HepG2 (cell line): ENCODE results near the gene NUCB1. TPM values are rescaled to one million over a fixed set of nuclear protein-coding genes. Genes with fewer than 3 reads are reported as not detected.

Experiments
- CCDC6 ChIP-seq: sonication (generic); formaldehyde crosslinking; IDR thresholded peaks from 2 replicates; pipeline ENCODE4 v1.8.1; 2022; ENCODE audit warnings: mild to moderate bottlenecking, missing genetic modification reagents, moderate library complexity
- CREB1 ChIP-seq, 2 experiments: fragments of 450-650 bp in 1 of 2; IDR thresholded peaks; 2 replicates each; pipeline ENCODE4 v1.6.1; 2016 to 2017; ENCODE audit warnings: control low read depth in 1 of 2, mild to moderate bottlenecking in 1 of 2, missing compliant biosample characterization in 1 of 2, missing genetic modification characterization in 1 of 2
- CREBL2 ChIP-seq: sonication (generic); formaldehyde crosslinking; IDR thresholded peaks from 2 replicates; pipeline ENCODE4 v1.8.1; 2023; ENCODE audit warnings: missing genetic modification reagents, mild to moderate bottlenecking, borderline replicate concordance
- GABPB1 ChIP-seq: IDR thresholded peaks from 2 replicates; pipeline ENCODE4 v1.6.1; 2016; ENCODE audit warnings: mild to moderate bottlenecking, missing genetic modification reagents, moderate library complexity, missing compliant biosample characterization
- KDM5A ChIP-seq: fragments of 200-600 bp; sonication (generic); IDR thresholded peaks from 2 replicates; pipeline ENCODE4 v1.7.0; 2018; ENCODE audit warnings: antibody characterized with exemption, mild to moderate bottlenecking, low read length, borderline replicate concordance
- MAX ChIP-seq: IDR thresholded peaks from 2 replicates; pipeline ENCODE4 v1.6.1; 2012; ENCODE audit warnings: inconsistent platforms
- MNT ChIP-seq: fragments of 450-650 bp; IDR thresholded peaks from 2 replicates; pipeline ENCODE4 v1.6.1; 2016
- RBFOX2 ChIP-seq: fragments of 200-400 bp; formaldehyde crosslinking; IDR thresholded peaks from 2 replicates; pipeline ENCODE4 v1.6.1; 2017; ENCODE audit warnings: low read depth, mild to moderate bottlenecking, low read length
- REL ChIP-seq: sonication (generic); formaldehyde crosslinking; conservative IDR thresholded peaks from 2 replicates; pipeline ENCODE4 v1.8.0; 2022; ENCODE audit warnings: mild to moderate bottlenecking, missing genetic modification reagents, moderate library complexity
- YY1 ChIP-seq: IDR thresholded peaks from 2 replicates; pipeline ENCODE4 v1.6.1; 2011; ENCODE audit warnings: low read length, low read depth, moderate library complexity, mild to moderate bottlenecking; ENCODE audit not compliant: insufficient read depth, insufficient replicate concordance
- ZBTB33 ChIP-seq: sonication (generic); formaldehyde crosslinking; IDR thresholded peaks from 2 replicates; pipeline ENCODE4 v1.4.0; 2020; ENCODE audit warnings: missing genetic modification reagents
- ZBTB7A ChIP-seq: sonication (generic); formaldehyde crosslinking; IDR thresholded peaks from 2 replicates; pipeline ENCODE4 v1.8.0; 2022; ENCODE audit warnings: mild to moderate bottlenecking, missing genetic modification reagents
- ZBTB7B ChIP-seq: sonication (generic); formaldehyde crosslinking; IDR thresholded peaks from 2 replicates; pipeline ENCODE4 v1.4.0; 2020; ENCODE audit warnings: missing genetic modification reagents
- ZEB1 ChIP-seq: IDR thresholded peaks from 2 replicates; pipeline ENCODE4 v1.6.1; 2012; ENCODE audit warnings: mild to moderate bottlenecking, low read depth, inconsistent platforms; ENCODE audit not compliant: insufficient replicate concordance
- ZNF253 ChIP-seq: sonication (generic); formaldehyde crosslinking; IDR thresholded peaks from 2 replicates; pipeline ENCODE4 v1.8.0; 2022; ENCODE audit warnings: mild to moderate bottlenecking, missing genetic modification reagents, borderline replicate concordance
- ZNF501 ChIP-seq: sonication (generic); formaldehyde crosslinking; IDR thresholded peaks from 2 replicates; pipeline ENCODE4 v1.5.1; 2020; ENCODE audit warnings: mild to moderate bottlenecking, moderate library complexity, missing genetic modification reagents
- ZNF513 ChIP-seq: sonication (generic); formaldehyde crosslinking; conservative IDR thresholded peaks from 2 replicates; pipeline ENCODE4 v1.5.0; 2020; ENCODE audit warnings: missing genetic modification reagents
- ZNF563 ChIP-seq: sonication (generic); formaldehyde crosslinking; IDR thresholded peaks from 2 replicates; pipeline ENCODE4 v1.8.0; 2022; ENCODE audit warnings: mild to moderate bottlenecking, moderate library complexity, missing genetic modification reagents
- ZNF574 ChIP-seq: sonication (generic); formaldehyde crosslinking; IDR thresholded peaks from 2 replicates; pipeline ENCODE4 v1.4.0; 2020; ENCODE audit warnings: missing genetic modification reagents
- ZSCAN31 ChIP-seq: sonication (generic); formaldehyde crosslinking; IDR thresholded peaks from 2 replicates; pipeline ENCODE4 v1.5.0; 2020; ENCODE audit warnings: low read depth, mild to moderate bottlenecking, missing genetic modification reagents
- polyA plus RNA-seq, 8 experiments: library from polyadenylated mRNA; depleted of rRNA in 3 of 8; stranded (reverse) in 7 of 8; unstranded in 1 of 8; fragments of >200 nt; fragmentation: Illumina TruSeq in 4 of 8; extraction: Trizol in 4 of 8; gene quantifications; 2 replicates each; pipeline versions ENCODE4 v1.2.1 to v1.2.3, GENCODE V29; 2011 to 2016; ENCODE audit warnings: low read depth in 4 of 8, missing spikeins in 1 of 8, mixed read lengths in 1 of 8; ENCODE audit not compliant: insufficient read depth in 1 of 8
- total RNA-seq, 5 experiments: library from RNA; depleted of rRNA; stranded (reverse); fragments of >200 nt; fragmentation: Illumina TruSeq; extraction: Trizol; gene quantifications; 2 replicates each; pipeline ENCODE4 v1.2.3, GENCODE V29; 2016; ENCODE audit warnings: low read depth in 1 of 5

The NUCB1 gene
- total and polyA plus RNA-seq, 2 of the 13 experiments (the other 11 are each of a cell fraction or from before 2014, with no cell fraction given): 82.3 to 106 TPM

GRCh38 chr19:48900477-48901406 is 630 bp downstream of the NUCB1 start (continued):
- TF ChIP-seq CREBL2: no peak
- peak; percentile 69; the same call in 1 of the 2 replicates for TF ChIP-seq GABPB1 (CRISPR knock-in tag)
- no peak for TF ChIP-seq ZSCAN31
- TF ChIP-seq ZNF253 (CRISPR knock-in tag): no peak
- no peak for TF ChIP-seq ZNF501 (CRISPR knock-in tag)
- no peak for TF ChIP-seq REL (CRISPR knock-in tag)
- TF ChIP-seq ZBTB7A (CRISPR knock-in tag): no peak
- no peak for TF ChIP-seq YY1
- peak; percentile 55 for TF ChIP-seq RBFOX2
- TF ChIP-seq ZNF563 (CRISPR knock-in tag): 0 out of 2 replicates have a peak, but pooled peaks have one; percentile 3
- TF ChIP-seq ZNF574 (CRISPR knock-in tag): peak; percentile 46
- no peak for TF ChIP-seq CREB1 (IDR thresholded peaks at IDR 0.05)
- TF ChIP-seq CREB1 (CRISPR knock-in tag; IDR thresholded peaks at IDR 0.05): peak; percentile 35; the same call in 1 of the 2 replicates
- peak; percentile 36; the same call in 1 of the 2 replicates for TF ChIP-seq KDM5A
- peak; percentile 3; the same call in 1 of the 2 replicates for TF ChIP-seq MAX
- no peak for TF ChIP-seq ZBTB33
- no peak for TF ChIP-seq CCDC6 (CRISPR knock-in tag)
- TF ChIP-seq MNT: no peak
- TF ChIP-seq ZNF513 (CRISPR knock-in tag): no peak
- TF ChIP-seq ZEB1: peak; percentile 10
- no peak for TF ChIP-seq ZBTB7B
